HG02885 (cell line): ENCODE measurements around the gene HOXB6.

Experiments
- ATAC-seq: cut with Tn5 transposase; IDR thresholded peaks from one replicate; pipeline ENCODE4 v1.9.1; 2021; ENCODE audit warnings: mild to moderate bottlenecking; ENCODE audit not compliant: unreplicated experiment, poor library complexity

The HOXB6 gene

DNA sequence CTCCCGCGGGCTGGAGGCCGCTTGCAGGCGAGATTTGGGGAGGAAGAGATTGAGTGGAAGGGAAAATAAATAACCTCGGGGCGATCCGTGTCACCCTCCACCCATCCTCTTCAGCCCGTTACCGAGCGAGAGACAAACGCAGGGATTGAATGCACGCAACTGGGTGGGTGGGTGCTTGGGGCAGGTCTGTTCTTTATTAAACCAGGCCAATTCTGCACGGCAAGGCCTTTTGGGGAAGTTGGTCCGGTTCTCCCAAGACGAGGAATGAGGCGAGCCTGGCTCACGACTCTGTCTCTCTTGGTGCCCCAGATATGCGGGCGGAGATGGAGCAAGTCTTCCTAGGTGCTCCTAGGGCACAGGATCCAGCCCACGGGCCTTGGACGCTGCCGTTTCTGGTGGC lies 6.4 kb upstream of the HOXB6 start:
- ATAC-seq: no peak

DNA sequence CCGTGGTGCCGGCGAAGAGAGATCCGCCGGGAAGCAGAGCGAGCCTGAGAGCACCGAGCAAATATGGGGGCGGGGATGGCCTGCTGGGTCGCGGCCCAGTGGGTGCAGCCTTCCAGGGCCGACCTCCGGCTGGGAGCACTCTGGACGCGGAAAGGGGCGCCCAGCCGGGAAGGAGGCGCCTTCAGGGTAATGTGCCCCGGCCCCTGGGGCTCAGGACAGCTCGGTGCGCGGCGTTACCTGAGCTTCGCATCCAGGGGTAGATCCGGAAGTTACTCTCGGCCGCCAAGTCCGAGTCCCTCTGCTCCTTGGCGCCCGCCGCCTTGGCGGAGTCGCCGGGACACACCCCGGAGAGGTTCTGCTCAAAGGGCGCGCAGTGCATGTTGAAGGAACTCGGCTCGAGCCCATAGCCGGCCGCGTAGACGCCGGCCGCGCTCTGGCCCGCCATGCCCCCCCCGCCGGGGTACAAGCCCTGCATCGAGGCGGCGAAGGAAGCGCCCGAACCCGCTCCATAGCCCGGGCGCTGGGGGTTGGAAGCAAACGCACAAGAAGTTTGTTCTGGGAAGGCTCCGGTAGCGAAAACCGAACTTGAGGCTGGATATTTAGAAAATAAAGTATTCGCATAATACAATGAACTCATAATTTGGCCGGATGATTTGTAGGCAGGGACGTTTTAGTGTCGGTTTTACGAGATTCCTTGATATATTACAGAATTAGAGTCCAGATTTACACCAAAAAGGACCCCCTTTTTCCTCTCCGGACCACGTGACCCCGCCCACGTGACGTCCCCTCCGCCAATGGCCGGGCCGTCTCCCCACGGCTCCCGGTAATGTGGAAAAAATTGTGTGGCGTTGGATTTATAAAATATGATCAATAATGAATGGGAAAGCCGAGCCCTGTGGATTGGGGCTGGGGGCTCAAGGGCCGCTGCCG lies 5.8 kb upstream of the HOXB6 start, which contains the start of gene HOXB7:
TSS of gene HOXB7 (minus strand) at position 736 of the 930 bp plus-strand sequence. CDS start at position 637, 99 bp downstream.
- ATAC-seq: no peak

DNA sequence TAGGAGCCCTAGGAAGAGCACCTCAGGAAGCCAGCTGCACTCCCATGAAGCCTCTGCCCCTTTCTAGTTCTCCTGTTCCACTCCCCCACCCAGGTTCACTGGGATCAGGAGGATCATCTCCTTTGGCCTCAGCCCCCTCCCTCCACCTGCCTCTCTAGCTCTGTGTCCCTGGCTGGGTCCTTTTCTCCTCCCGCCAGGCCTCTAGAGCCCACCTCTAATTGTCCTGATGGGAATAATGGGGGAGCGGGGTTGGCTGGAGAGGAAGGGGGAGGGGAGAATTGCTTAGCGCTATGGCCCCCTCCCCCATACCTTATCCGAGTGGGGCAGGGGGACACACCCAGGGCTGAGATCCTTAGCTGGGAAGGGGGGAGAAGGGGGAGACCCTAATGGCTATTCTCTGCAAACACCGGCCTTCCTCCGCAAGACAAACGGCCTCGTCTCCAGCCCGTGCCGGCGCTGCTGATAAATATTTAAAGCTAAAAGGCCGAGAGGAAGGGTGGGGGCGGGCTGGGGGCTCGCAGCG lies 5.0 kb upstream of the HOXB6 start:
- ATAC-seq: no peak

DNA sequence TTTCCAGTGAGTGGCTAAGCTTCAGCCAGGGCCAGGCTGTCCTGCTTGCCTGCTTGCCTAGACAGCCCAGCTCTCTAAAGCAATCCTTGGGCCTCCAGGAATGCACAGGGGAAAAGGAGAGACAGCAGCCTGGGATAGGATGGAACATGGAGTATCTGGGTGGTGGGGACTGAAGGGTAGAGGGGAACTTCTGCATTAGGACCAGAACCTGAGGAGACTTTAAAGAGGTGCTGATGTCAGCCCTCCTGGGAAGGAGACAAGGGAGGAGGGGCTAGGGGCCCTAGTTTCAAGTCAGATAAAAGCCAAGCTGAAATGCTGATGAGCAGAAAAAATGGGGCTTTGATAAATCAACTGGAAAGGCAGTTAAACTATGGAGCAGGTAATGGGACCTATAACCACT lies 4.2 kb upstream of the HOXB6 start:
- no peak for ATAC-seq

DNA sequence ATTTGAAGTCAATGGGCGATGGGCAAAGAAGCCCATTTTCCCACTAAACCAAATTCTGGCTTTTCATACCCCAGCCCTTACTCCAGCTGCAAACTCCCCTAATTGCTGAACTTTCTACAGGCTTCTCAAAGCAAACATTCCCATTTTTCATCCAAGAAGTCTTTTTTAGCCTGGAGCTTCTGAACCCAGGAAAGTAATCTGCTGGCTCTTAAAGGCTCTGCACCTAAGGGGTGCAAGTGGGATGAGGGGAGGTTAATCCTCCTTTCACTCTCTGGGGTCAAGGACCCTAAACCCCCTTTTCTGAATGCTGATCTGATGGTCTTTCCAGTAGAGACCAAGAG lies 3.7 kb upstream of the HOXB6 start:
- ATAC-seq: no peak

DNA sequence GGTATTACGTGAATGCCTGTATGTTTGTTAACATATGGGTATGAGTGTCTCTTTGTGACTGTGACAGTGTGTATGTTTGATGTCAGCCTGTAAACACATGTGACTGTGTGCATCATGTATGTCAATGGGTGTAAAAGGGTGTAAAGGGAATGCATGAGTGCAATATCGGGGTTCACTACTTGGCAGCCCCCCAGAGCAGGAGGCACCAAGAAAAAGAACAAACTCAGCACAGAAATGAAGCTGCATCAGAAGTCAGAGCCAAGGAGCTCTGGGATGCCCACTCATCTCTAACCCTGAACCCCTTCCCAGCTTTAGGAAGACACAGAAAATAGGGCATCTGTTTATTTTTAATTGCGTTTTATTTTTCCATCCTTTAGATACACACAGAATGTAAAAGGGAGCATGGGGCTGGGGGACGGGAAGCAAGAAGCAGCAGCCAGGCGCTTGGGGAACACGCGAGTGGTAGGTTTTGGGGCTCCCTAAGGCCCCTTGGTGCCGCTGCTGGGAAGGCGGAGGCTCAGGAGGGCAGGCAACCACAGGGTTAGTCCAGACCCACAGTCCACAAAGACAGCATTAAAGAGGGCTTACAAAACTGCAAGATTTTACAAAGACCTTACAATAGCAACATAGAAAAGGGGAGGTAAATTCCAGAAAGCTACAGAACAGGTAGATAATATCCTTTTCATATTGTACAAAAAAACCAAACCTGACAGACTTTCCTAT lies 2.3 kb upstream of the HOXB6 start:
- no peak for ATAC-seq

DNA sequence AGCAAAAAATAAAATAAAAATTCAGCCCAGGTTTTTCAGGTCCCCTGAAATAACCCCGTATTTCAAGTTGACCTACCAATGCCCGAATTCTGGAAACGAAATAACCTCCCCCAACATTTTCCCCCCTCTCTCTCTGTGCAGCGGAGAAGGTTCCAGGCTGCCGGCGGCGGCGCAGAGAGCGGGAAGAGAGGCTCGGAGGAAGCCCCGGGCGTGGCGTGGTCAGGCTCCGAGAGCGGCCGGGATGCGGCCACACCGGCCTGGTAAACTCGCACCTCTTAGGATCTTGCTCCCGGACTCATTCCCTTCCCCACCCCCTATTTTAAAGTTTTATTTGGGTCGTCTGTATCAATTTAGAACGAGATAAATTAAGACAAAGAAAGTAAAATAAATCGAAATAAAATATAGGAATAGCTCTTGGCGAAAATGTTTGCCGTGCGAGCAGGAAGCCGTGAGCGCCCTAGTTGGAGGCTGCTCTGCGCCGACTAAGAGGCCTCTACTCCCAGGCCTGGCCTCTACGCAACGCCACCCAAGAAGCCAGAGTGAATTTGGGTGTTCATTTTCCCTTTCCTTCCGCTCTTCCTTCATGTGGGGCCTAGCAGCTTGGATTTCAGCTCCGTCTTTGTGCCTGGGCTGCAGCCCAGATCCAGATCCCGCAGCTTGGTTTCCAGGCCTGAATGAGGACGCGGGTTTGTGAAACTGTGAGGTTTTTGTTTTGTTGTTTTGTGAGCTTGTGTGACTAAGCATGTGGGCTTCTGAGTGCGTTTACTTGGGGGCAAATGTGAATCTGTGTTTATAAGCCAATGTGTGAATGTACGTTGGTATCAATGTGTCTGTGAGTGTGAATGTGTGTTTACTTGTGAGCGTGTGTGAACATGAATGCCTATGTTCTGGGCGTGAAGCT lies 1.5 kb upstream of the HOXB6 start:
- ATAC-seq: no peak

DNA sequence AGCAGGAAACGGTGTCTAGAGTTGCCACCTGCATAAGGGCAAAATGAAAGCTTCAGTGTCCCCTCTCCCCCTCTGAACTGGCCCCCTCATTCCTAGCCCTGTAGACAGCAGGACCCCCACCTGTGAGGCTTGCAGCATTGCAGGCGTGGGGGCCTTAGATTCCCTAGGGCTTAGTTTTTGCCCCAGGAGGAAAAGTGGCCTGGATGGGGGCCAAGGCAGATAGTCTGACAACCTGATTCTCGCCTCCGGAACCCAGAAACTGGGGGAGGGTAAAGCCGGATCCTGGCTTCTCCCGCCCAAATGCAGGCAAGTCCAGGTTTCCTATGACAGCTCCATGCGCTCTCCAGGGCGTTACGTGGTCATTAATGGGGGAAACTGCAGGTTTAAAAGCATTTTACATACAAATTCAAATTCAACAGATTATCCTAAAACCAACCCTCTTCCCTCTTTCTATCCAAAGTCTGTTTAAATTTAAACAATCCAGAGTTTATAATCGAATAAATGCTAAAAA lies 678 bp upstream of the HOXB6 start:
- ATAC-seq: no peak

DNA sequence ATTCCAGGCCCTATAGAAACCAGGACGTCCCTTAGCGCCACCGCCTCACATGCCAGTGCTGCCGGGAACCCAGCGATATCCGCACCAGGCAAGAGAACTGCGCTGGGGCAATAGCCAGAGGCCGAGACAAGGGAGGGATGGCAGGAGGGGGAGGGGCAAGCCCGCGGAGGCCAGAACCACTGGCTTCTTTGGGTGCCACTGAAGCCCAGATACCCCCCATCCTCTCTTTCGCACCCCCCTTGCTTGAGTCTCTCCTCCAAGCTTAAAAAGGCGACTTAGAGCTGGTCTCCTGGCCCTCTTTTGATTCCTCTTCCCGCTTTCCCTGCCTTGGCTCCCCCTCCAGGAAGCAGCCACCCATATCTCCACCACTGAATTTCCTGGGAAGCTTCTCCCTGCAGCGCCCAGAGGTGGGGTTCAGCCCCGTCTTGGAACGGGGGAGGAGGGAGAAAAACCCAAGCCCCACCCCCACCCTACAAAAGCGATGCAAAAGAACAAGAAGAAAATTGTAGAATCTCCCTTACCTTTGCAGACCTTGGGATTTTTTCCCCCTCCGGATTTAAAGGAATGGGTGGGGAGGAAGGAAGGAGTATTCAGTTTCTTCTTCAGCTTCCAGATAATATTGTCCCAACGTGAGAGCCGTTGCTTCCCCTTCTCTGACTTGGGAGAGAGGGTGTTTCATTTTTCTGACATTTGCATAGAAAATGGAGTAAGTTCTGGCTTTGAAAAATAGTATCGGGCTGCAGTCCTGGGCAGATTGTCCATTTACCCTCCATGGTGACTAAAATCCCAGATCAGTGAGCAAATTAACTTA lies 622 bp downstream of the HOXB6 start:
- ATAC-seq: no peak

DNA sequence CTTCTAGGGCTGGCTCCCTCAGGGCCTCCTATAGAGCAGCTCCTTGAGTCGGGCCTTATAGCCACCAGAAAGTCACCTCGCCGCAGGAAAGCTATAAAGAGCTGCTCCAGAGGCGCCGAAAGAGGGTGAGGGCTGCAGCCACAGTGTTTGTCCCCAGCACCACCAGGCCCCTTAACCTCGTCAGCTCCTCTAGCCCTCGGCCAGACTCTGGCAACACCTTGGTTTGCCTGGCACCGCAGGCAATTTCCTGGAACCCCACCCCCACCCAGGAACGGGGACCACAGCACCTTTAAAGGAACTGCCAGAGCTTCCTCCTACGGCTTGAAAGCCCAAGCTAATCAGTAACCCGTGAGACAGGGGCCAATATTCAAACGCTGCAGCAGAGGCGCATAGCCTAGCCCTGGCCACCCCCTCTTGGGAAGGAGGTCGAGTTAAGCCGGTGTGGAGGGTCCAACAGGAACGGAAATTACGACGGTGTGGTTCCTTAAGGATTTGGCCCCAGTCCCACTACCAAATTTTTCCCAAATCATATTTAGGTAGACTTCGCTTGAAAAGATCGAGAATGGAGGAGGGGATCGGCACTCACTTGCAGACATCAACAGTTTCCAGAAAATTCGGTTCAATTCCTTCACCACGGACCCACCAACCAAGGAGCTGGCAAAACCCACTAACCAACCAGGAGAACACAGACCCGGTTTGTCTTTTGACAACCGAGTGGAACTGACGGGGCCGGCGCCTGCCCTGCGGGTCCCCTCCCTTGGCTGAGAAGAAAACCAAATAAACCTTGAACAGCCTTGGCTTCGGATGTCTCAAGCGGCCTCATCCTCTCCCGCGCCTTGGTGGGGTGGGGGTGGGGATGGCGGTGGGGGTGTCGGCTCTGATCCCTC lies 3.0 kb downstream of the HOXB6 start:
- no peak for ATAC-seq

DNA sequence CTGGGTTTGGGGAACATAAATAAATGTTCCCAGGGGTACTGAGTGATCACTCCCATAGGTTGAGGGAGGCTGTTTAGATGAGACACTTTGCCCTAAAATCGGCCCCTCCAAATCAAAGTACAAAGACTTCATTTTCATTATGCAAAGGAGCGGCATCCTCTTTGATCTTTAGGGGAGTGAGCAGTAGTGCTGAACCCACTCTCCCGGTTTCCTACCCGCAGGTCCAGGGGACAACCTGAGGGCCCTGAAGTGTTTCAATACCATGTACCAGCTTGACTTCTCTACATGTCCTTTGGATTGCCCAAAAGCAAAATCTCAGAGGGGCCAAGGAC lies 3.6 kb downstream of the HOXB6 start:
- no peak for ATAC-seq

DNA sequence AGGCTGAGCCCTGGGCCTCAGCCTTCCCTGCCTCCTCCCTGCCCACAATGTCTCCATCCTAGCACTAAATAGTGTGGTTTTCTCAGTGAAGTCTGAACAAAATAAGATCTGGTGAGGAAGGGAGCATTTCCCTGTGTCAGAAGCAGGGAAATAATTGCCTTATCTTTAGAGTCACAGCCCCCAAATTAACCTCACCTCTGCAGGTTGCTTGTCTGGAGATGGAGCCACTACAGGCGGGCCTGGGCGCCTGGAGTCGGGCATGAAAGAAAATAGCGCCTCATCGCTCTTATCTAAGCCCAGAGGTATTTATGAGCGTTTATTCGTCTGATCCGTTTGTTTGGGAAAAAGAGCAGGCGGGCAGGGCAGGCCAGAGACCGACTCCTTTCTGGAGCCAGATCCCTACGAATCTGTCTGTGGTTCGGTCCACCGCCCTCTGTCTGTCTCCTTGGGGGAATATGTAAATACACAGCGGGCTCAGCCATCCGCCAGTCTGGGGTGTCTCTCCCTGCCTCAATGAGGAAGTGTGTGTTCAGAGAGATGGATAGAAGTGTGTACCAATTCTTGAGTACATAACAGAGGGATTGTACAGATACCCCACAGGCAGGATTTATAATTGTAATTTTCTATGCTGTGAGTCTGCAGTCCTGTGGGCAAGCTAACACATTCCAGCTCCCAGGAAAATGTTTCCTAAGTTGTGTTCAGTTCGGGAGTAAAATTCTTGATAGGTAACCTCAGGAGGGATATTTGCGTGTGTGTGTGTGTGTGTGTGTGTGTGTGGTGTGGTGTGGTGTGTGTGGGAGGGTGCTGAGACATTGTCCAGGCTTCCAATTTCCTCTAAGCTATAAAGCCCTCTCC lies 4.3 kb downstream of the HOXB6 start:
- ATAC-seq: no peak

DNA sequence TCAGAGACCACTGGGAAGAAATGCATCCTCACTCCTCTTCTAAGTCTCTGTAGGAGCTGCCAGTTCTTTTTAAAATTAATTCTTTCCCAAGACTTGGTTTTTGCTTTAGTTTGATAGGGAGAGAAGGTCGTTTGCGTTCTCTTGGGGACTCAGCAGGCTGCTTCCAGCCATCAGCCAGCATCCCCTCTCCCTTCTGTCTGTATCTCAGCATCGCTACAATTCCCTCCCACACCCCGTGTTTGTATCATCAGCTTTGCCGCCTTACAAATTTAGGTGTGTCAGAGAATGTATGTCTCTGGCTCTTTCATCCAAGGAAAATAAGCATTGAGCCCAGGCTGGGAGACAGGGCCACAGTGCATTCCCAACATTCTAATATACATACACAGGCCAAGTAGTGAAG lies 5.4 kb downstream of the HOXB6 start:
- ATAC-seq: no peak

DNA sequence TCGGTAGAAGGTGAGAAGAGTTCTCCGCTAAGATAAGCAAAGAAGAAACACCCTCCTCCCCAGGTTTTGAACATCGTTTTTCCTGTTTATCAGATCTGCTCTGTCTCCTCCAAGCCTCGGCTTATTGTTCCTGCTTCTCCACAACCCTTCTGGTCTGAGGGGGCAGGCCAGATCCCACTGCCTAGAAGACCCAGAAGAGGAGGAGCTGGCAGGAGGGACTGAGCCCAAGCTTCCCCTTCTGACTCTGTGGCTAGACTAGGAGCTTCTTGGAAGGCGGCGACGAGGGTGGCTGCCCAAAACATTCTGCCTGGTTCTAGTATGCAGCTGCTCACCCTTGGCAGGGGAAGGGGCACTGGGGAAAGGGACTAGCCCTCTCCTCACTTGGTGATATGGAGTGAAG lies 6.0 kb downstream of the HOXB6 start:
- no peak for ATAC-seq

DNA sequence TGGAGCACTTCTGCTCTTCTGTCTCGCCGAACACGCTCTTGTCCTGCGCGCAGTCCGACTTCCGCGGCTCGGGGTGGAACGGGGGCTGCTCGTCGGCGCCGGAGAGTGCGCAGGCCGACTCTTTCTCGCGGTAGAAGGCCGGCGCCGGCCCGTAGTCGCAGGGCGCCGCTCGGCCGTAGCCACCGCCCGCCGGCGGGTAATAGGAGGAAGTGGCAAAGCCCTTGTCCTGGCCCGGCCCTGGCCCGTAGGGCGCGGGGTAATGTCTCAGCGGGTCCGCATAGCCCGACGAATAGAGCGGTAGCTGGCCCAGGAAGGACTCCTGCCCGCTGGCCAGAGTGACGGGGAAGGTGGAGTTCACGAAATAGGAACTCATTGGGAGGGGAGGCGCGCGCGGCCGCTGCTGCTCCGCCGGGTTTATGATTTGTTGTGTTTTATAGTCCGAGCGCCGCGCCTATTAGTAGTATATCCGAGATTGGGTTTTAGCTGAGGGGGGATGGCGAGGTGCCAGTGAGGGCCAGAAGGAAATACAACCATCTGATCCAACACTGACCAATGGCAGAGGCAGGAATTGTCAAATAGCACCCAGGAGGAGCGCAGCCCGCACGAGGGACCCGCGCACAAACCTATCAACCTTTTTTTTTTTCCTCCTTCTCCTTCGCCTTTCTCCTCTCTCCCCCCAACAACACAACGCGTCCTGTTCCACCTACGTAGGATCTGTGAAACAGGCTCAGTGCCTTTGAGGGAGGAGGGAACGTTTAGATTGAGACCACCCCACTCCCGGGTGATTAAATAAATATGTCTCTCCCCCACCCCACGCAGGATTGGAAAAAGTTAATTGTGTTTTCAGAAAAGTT lies 6.8 kb downstream of the HOXB6 start:
- ATAC-seq: no peak

DNA sequence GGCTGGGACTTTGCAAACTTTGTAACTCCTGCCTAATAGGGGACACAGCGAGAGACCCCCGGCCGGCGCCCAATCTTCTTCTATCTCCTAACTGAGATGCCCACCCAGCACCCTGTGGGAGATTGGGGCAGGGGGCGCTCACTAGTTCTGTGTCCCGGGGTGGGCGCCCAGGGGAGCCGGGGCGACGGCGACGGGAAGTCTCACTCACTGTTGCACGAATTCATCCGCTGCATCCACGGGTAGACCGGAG lies 7.3 kb downstream of the HOXB6 start:
- ATAC-seq: no peak
